Measurements from ENCODE around the gene ARHGAP36.

The ARHGAP36 gene

DNA sequence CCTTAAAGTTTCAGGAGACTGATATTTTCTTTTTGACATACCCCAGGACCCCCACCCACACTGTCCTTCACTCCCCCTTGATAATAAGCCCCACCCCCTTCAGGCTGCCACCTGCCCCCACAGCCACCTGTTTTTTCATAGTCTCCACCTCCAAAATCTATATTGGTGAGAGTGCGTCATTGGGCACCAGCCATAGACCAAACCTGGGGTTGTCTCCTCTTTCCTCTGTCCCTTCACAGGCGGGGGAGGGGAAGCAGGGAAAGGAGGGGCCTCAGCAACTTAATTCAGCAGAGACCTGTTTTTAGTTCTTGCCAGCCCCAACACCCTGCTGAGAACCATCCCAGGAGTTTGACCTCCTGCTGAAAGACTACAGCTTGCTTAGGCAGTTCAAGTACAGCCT lies 1.1 kb downstream of the ARHGAP36 start:
- no peak overlapping the region for H3K4me3 ChIP-seq (ENCODE audit: low read length)
- DNase-seq (ENCODE audit: low read depth), result no peak
- TF ChIP-seq, protein P1, sequence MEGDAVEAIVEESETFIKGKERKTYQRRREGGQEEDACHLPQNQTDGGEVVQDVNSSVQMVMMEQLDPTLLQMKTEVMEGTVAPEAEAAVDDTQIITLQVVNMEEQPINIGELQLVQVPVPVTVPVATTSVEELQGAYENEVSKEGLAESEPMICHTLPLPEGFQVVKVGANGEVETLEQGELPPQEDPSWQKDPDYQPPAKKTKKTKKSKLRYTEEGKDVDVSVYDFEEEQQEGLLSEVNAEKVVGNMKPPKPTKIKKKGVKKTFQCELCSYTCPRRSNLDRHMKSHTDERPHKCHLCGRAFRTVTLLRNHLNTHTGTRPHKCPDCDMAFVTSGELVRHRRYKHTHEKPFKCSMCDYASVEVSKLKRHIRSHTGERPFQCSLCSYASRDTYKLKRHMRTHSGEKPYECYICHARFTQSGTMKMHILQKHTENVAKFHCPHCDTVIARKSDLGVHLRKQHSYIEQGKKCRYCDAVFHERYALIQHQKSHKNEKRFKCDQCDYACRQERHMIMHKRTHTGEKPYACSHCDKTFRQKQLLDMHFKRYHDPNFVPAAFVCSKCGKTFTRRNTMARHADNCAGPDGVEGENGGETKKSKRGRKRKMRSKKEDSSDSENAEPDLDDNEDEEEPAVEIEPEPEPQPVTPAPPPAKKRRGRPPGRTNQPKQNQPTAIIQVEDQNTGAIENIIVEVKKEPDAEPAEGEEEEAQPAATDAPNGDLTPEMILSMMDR (conservative IDR thresholded peaks at IDR 0.05; ENCODE audit: low read depth, low read length), result no peak

DNA sequence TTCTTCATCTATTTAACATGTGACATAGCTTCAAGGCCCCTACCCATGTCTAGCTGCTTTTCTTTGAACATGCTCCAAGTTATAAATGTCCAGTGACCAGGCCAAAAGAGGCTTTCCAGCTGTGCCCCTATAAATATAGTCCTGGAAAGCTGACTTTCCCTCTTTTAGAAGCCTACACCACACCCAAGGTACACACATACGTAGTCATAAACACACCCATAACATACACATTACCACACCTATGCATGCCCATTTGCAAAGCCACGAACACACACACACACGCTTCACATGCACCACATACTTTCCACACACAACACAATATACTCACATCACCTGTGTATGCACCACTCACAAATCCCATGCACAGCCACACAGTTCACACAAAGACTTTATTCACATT lies 2.0 kb downstream of the ARHGAP36 start:
- TF ChIP-seq, protein P1 (conservative IDR thresholded peaks at IDR 0.05; ENCODE audit: low read depth, low read length), result no peak
- no peak overlapping the region for H3K4me3 ChIP-seq (ENCODE audit: low read length)
- no peak for DNase-seq (ENCODE audit: low read depth)

DNA sequence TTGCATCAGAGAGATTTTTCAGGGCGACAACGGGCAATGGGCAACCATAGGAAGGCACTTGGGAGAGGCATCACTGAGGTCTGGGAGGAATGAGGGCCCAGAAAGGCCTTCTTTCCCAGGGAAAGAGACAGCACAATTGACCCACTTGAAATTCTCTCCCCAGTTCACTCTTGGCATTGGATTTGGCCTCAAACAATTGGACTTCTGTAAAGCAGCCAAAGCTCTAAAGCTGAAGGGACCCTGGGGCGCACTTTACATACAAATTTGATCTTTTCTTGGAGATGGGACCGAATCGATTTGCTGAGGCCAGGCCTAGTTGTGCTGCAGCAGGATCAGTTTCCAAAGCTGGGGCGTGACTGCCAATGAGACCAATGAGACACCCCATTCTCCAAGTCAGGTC lies 3.2 kb downstream of the ARHGAP36 start:
- DNase-seq (ENCODE audit: low read depth), result no peak
- TF ChIP-seq, protein P1 (conservative IDR thresholded peaks at IDR 0.05; ENCODE audit: low read depth, low read length), result no peak
- H3K4me3 ChIP-seq (ENCODE audit: low read length), result no peak overlapping the region

DNA sequence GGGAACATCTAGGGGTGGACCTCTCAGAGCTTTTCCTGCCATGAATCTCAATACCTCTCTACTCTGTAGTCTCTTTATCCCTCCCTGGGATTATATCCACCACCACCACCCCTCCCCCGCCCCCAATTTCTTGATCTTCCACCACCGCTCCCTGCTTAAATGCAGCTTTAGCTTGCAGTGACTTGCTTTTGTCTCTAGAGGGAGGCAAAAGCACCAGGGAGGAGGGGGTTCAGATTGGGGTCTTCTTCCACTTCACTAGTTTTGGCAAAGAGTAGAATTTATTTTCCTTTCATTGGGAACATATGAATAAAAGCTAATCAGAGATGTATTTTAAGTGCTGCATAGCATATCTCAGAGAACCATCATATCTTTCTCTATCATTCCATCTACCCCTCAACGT lies 5.5 kb downstream of the ARHGAP36 start:
- no peak overlapping the region for H3K4me3 ChIP-seq (ENCODE audit: low read length)
- DNase-seq (ENCODE audit: low read depth), result no peak
- TF ChIP-seq, protein P1 (conservative IDR thresholded peaks at IDR 0.05; ENCODE audit: low read depth, low read length), result no peak

DNA sequence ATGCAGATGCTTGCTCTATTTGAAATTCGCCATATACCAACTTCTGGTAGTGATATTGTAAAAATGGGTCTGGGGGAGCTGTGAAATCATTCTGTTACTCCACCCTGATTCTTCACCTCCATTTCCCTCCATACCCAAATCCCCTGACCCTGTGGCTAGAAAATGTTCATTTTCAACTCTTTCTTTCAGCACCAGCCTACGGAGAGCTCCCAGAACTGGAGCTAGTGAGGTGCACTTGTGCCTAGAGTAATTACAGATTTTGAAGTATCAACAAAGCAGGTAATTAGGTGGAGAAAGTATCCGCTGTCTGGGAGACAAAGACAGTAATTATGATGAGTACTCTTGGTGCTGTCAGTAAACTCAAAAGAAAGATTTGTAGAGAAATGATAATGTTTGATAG lies 8.1 kb downstream of the ARHGAP36 start:
- TF ChIP-seq, protein P1 (conservative IDR thresholded peaks at IDR 0.05; ENCODE audit: low read depth, low read length), result no peak
- no peak overlapping the region for H3K4me3 ChIP-seq (ENCODE audit: low read length)
- DNase-seq (ENCODE audit: low read depth), result no peak

DNA sequence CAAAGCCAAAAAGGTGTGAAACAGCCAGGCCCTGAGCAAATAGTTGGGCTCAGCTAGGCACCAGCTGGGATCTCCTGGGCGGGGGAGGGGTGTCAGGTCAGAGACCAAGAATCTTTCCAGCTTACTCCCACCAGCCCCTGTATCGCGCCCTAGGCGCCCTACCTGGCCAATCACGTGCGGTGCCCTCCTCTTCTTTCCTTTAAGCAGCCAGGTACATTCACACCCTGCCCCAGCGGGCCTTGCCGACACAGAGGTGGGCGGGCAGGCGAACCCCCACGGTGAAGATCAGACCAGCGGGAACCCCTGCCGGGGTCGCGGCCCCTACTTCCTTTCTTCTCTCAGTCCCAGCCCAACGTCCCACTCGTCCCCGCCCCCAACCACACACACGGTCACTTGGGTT lies 9.1 kb downstream of the ARHGAP36 start:
- no peak overlapping the region for H3K4me3 ChIP-seq (ENCODE audit: low read length)
- TF ChIP-seq, protein P1 (conservative IDR thresholded peaks at IDR 0.05; ENCODE audit: low read depth, low read length), result no peak
- DNase-seq (ENCODE audit: low read depth), result no peak

DNA sequence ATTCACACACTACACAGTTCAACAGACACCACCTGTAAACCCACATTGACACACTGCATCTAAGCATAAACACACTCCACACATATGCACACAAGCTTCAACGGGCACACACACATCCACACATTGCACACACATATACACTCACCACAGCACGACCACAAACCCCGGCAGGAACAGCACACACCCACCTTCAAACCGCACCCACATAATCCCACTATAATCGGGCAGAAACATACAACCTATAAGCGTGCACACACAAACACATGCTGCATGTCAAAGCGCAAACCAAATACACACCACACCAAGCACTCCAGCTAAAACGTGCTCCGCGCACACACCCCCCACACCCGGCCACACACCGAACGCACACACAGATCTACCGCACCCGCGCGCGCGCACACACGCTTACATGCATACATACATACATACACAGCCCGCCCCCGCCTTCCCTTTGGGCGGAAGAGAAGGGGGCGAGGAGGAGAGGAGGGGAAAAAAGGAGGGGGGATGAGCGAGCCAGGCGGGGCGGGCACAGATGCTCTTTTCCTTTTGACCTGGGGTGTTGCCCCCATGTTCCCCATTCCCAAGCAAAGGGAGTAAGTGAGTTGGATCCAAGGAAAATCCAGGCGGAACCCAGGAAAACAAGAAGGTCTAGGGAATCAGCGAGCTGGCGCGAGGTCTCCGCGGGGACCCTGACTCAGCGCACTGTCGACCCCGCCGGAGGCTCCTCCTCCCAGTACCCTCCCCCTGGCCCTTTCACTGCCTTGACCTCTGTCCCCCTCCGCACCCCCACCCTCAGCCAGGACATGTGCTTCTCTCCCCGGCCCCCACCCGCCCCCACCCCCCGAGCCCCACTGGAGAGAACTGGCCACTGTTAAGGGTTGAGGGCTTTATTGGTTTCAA lies 9.9 kb downstream of the ARHGAP36 start:
- no peak overlapping the region for H3K4me3 ChIP-seq (ENCODE audit: low read length)
- TF ChIP-seq, protein P1 (conservative IDR thresholded peaks at IDR 0.05; ENCODE audit: low read depth, low read length), result no peak
- no peak for DNase-seq (ENCODE audit: low read depth)

All from retinal pigment epithelial cell (primary cell).